ENCODE measurements around the gene KANSL1. TPM values are rescaled to one million over a fixed set of nuclear protein-coding genes. Genes with fewer than 3 reads are reported as not detected.

Gene KANSL1
- polyA plus RNA-seq, 1 donor from 2014 or later: 65.0 TPM

DNA sequence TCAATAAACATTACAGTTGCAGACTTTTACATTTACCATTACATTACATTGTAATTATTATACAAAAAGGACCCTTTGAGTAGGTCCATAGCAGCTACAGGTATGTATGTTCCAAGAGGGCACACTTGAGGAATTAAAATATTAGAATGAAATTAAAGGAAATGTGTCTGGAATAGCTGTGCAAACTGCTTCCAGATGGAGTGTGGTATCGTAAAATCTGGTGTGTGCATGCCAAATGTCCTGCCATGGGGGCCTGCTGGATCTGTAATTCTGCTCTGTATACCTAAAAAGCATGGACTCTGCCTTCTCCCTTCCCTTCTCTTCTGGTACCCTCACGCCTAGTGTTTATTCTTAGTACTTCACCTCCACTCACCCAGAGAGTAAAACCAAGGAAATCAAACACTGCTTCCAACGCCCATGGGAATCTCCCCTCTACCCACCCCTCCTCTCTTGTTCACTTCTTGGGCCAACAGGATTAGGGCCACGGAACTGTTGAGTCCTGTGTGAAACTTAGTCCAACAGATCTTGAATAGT lies 155.4 kb downstream of the KANSL1 start:
- no peaks in the 10 kb centered on the region for H3K9me3 ChIP-seq (ENCODE audit: low read length)
- TF ChIP-seq POLR2AphosphoS5 (IDR thresholded peaks at IDR 0.05): no peak
- TF ChIP-seq SMC3 (conservative IDR thresholded peaks at IDR 0.05; ENCODE audit: poor library complexity): no peak
- no peak for TF ChIP-seq REST (IDR thresholded peaks at IDR 0.05; ENCODE audit: borderline replicate concordance)
- no peak for TF ChIP-seq RAD21 (conservative IDR thresholded peaks at IDR 0.05)
- no peak for TF ChIP-seq TAF1 (IDR thresholded peaks at IDR 0.05; ENCODE audit: low read depth)
- no peak for TF ChIP-seq EZH2 (IDR thresholded peaks at IDR 0.05; ENCODE audit: borderline replicate concordance, insufficient read depth, low read length, poor library complexity, severe bottlenecking)
- no peak for TF ChIP-seq MXI1 (conservative IDR thresholded peaks at IDR 0.05; ENCODE audit: poor library complexity, severe bottlenecking)
- no peak for TF ChIP-seq EP300 (conservative IDR thresholded peaks at IDR 0.05; ENCODE audit: poor library complexity, severe bottlenecking)
- TF ChIP-seq, protein P1, sequence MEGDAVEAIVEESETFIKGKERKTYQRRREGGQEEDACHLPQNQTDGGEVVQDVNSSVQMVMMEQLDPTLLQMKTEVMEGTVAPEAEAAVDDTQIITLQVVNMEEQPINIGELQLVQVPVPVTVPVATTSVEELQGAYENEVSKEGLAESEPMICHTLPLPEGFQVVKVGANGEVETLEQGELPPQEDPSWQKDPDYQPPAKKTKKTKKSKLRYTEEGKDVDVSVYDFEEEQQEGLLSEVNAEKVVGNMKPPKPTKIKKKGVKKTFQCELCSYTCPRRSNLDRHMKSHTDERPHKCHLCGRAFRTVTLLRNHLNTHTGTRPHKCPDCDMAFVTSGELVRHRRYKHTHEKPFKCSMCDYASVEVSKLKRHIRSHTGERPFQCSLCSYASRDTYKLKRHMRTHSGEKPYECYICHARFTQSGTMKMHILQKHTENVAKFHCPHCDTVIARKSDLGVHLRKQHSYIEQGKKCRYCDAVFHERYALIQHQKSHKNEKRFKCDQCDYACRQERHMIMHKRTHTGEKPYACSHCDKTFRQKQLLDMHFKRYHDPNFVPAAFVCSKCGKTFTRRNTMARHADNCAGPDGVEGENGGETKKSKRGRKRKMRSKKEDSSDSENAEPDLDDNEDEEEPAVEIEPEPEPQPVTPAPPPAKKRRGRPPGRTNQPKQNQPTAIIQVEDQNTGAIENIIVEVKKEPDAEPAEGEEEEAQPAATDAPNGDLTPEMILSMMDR (IDR thresholded peaks at IDR 0.05; ENCODE audit: poor library complexity, severe bottlenecking): no peak
- H4K20me1 ChIP-seq (ENCODE audit: insufficient read depth): no peaks in the 10 kb centered on the region
- no peaks in the 10 kb centered on the region for H3F3A ChIP-seq (ENCODE audit: insufficient read depth, low read length, poor library complexity, severe bottlenecking)
- no peaks in the 10 kb centered on the region for H3K9me2 ChIP-seq (ENCODE audit: insufficient read depth, low read length)
- H3K36me3 ChIP-seq (ENCODE audit: insufficient read depth, low read length): peaks cover 3% of the 10 kb centered on the region
- H3K27ac ChIP-seq (ENCODE audit: low read length): no peak overlapping the region
- no peaks in the 10 kb centered on the region for H3K27me3 ChIP-seq (ENCODE audit: insufficient read depth, low read depth, low read length)
- H3K4me2 ChIP-seq (ENCODE audit: low read length): no peak overlapping the region
- peaks cover 5% of the 10 kb centered on the region for H3K79me2 ChIP-seq (replicated peaks; ENCODE audit: insufficient read depth, low read length)
- no peak overlapping the region for H2AFZ ChIP-seq (ENCODE audit: low read depth, low read length)
- no peak overlapping the region for H3K9ac ChIP-seq (ENCODE audit: low read length)
- no peak overlapping the region for H3K4me3 ChIP-seq (ENCODE audit: low read length)

DNA sequence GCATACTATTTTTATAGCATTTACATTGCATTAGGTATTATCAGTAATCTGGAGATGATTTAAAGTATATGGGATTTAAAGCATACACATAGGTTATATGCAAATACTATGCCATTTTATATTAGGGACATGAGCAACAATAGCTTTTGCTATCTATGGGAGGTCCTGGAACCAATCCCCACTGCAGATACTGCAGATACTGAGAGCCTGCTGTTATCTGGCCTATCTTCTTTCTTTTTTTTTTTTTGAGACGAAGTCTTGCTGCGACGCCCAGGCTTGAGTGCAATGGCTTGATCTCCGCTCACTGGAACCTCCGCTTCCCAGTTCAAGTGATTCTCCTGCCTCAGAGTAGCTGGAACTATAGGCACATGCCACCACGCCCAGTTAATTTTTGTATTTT lies 156.7 kb downstream of the KANSL1 start:
- Histone ChIP-seq H3K36me3 (ENCODE audit: insufficient read depth, low read length) (peaks cover 9% of the 10 kb centered on the region), H3K9me3 (ENCODE audit: low read length) (no peaks in the 10 kb centered on the region), H2AFZ (ENCODE audit: low read depth, low read length) (no peak overlapping the region), H3F3A (ENCODE audit: insufficient read depth, low read length, poor library complexity, severe bottlenecking) (no peaks in the 10 kb centered on the region), H3K4me3 (ENCODE audit: low read length) (no peak overlapping the region), H3K4me2 (ENCODE audit: low read length) (no peak overlapping the region), H3K27ac (ENCODE audit: low read length) (no peak overlapping the region), H3K27me3 (ENCODE audit: insufficient read depth, low read depth, low read length) (no peaks in the 10 kb centered on the region), H4K20me1 (ENCODE audit: insufficient read depth) (no peaks in the 10 kb centered on the region), H3K79me2 (replicated peaks; ENCODE audit: insufficient read depth, low read length) (no peaks in the 10 kb centered on the region), H3K9ac (ENCODE audit: low read length) (no peak overlapping the region), H3K9me2 (ENCODE audit: insufficient read depth, low read length) (no peaks in the 10 kb centered on the region)
- TF ChIP-seq MXI1 (conservative IDR thresholded peaks at IDR 0.05; ENCODE audit: poor library complexity, severe bottlenecking): no peak
- no peak for TF ChIP-seq EP300 (conservative IDR thresholded peaks at IDR 0.05; ENCODE audit: poor library complexity, severe bottlenecking)
- TF ChIP-seq EZH2 (IDR thresholded peaks at IDR 0.05; ENCODE audit: borderline replicate concordance, insufficient read depth, low read length, poor library complexity, severe bottlenecking): no peak
- no peak for TF ChIP-seq SMC3 (conservative IDR thresholded peaks at IDR 0.05; ENCODE audit: poor library complexity)
- no peak for TF ChIP-seq POLR2AphosphoS5 (IDR thresholded peaks at IDR 0.05)
- no peak for TF ChIP-seq RAD21 (conservative IDR thresholded peaks at IDR 0.05)
- TF ChIP-seq TAF1 (IDR thresholded peaks at IDR 0.05; ENCODE audit: low read depth): no peak
- TF ChIP-seq, protein P1 (IDR thresholded peaks at IDR 0.05; ENCODE audit: poor library complexity, severe bottlenecking): no peak
- TF ChIP-seq REST (IDR thresholded peaks at IDR 0.05; ENCODE audit: borderline replicate concordance): no peak
